PC-9 (cell line): ENCODE measurements around the gene SHISA9.

ENCODE experiments used
- CTCF ChIP-seq: fragments of 200-600 bp; sonication (generic); conservative IDR thresholded peaks from 2 replicates; pipeline ENCODE4 v1.6.1; 2017; ENCODE audit warnings: mixed run types, antibody characterized with exemption, mild to moderate bottlenecking, moderate library complexity
- EZH2 ChIP-seq: fragments of 200-600 bp; sonication (generic); IDR thresholded peaks from 2 replicates; pipeline ENCODE4 v1.8.0; 2017; ENCODE audit warnings: antibody characterized with exemption, low read depth

- TF ChIP-seq CTCF: no peak
- no peak for TF ChIP-seq EZH2
Observed at GRCh38 chr16:12868788-12869187, 32.6 kb upstream of the SHISA9 start.
